ENCODE data around the gene SORCS3. TPM values are rescaled to one million over a fixed set of nuclear protein-coding genes. Genes with fewer than 3 reads are reported as not detected.

The SORCS3 gene
- total and polyA plus RNA-seq, 9 of the 15 experiments (the other 6 are each of a cell fraction or from before 2014, with no cell fraction given), result not detected

GRCh38 chr10:105274556-105275070, 633.5 kb downstream of the SORCS3 start (continued):
- no peak for TF ChIP-seq ETS2 (tag; IDR thresholded peaks at IDR 0.05; ENCODE audit: borderline replicate concordance, poor library complexity, severe bottlenecking)
- no peak for TF ChIP-seq CAMTA2 (CRISPR knock-in tag; conservative IDR thresholded peaks at IDR 0.05)

- Histone ChIP-seq H3K79me2 (ENCODE audit: control insufficient read depth, insufficient read depth, low read length) (no peaks in the 10 kb centered on the region), H2AFZ (ENCODE audit: low read depth, low read length) (no peak overlapping the region), H3K4me1 (replicated peaks in 1 of 2; ENCODE audit: control insufficient read depth in 2 of 2, insufficient read depth in 2 of 2, low read length in 2 of 2) (no peaks in the 10 kb centered on the region), H3K9me1 (ENCODE audit: control insufficient read depth, insufficient read depth, low read length) (no peaks in the 10 kb centered on the region), H3K9me3 (replicated peaks; ENCODE audit: control insufficient read depth, insufficient read depth, low read depth, low read length) (no peaks in the 10 kb centered on the region), H3K36me3 (ENCODE audit: control insufficient read depth, insufficient read depth, low read length) (no peaks in the 10 kb centered on the region), H4K20me1 (replicated peaks; ENCODE audit: control insufficient read depth, insufficient read depth, low read length) (no peaks in the 10 kb centered on the region), H3K9ac (ENCODE audit: insufficient read depth in 1 of 2, low read depth in 2 of 2, low read length in 2 of 2) (no peak overlapping the region), H3K4me2 (ENCODE audit: insufficient read depth, low read length) (no peak overlapping the region), H3K4me3 (no peak overlapping the region), H3K27me3 (ENCODE audit: control insufficient read depth in 2 of 2, insufficient read depth in 2 of 2, low read length in 2 of 2) (no peaks in the 10 kb centered on the region), H3K27ac (ENCODE audit: extremely low read depth, low read depth, low read length) (no peak overlapping the region)
- BruUV-seq (replicated peaks), result no TSS peak
- intact Hi-C loops (cut with micrococcal nuclease) (no loop called here), in situ Hi-C loops (cut with MboI) (no loop called here)
- ChIA-PET POLR2A (no interaction called here), CTCF (ENCODE audit: low intra/inter-chr PET ratio) (no interaction called here)
- no peak for ATAC-seq
- FAIRE-seq, result no peak
- 5% methylated on average over 7 of the region's 7 CpGs for WGBS (ENCODE audit: insufficient coverage, low coverage, missing lambda C conversion rate)
- DNase-seq (ENCODE audit: extremely low read depth in 1 of 4, low spot score in 3 of 4), result no peak
- TF ChIP-seq ZNF347 (CRISPR knock-in tag; IDR thresholded peaks at IDR 0.05; ENCODE audit: low read depth) (no peak), HOMEZ (CRISPR knock-in tag; IDR thresholded peaks at IDR 0.05) (no peak)
- TF ChIP-seq, protein P1, sequence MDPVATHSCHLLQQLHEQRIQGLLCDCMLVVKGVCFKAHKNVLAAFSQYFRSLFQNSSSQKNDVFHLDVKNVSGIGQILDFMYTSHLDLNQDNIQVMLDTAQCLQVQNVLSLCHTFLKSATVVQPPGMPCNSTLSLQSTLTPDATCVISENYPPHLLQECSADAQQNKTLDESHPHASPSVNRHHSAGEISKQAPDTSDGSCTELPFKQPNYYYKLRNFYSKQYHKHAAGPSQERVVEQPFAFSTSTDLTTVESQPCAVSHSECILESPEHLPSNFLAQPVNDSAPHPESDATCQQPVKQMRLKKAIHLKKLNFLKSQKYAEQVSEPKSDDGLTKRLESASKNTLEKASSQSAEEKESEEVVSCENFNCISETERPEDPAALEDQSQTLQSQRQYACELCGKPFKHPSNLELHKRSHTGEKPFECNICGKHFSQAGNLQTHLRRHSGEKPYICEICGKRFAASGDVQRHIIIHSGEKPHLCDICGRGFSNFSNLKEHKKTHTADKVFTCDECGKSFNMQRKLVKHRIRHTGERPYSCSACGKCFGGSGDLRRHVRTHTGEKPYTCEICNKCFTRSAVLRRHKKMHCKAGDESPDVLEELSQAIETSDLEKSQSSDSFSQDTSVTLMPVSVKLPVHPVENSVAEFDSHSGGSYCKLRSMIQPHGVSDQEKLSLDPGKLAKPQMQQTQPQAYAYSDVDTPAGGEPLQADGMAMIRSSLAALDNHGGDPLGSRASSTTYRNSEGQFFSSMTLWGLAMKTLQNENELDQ (CRISPR knock-in tag; IDR thresholded peaks at IDR 0.05; ENCODE audit: borderline replicate concordance), result no peak
Observed at GRCh38 chr10:105278439-105278838, 637.3 kb downstream of the SORCS3 start.

All from K562 (cell line).